Mucosa of stomach (tissue), 1 donor: ENCODE results near the gene F12.

Experiments
- H3K27me3 ChIP-seq: one replicate; pipeline ENCODE4 v1.7.0; 2013; ENCODE audit warnings: mild to moderate bottlenecking, low read length; ENCODE audit not compliant: control insufficient read depth, insufficient read depth
- H3K36me3 ChIP-seq: one replicate; pipeline ENCODE4 v1.7.0; 2013; ENCODE audit warnings: low read length; ENCODE audit not compliant: control insufficient read depth, insufficient read depth
- H3K4me1 ChIP-seq: one replicate; pipeline ENCODE4 v1.7.0; 2013; ENCODE audit warnings: mild to moderate bottlenecking, low read length; ENCODE audit not compliant: control insufficient read depth, insufficient read depth
- H3K4me3 ChIP-seq: one replicate; pipeline ENCODE4 v1.7.0; 2013; ENCODE audit warnings: low read length
- H3K9ac ChIP-seq: one replicate; pipeline ENCODE4 v1.7.0; 2013; ENCODE audit warnings: mild to moderate bottlenecking, low read length, moderate library complexity
- H3K9me3 ChIP-seq: one replicate; pipeline ENCODE4 v1.7.0; 2013; ENCODE audit warnings: mild to moderate bottlenecking, low read length, moderate library complexity; ENCODE audit not compliant: control insufficient read depth
- donor health status: Pancreatic carcinoma.

Gene F12

DNA sequence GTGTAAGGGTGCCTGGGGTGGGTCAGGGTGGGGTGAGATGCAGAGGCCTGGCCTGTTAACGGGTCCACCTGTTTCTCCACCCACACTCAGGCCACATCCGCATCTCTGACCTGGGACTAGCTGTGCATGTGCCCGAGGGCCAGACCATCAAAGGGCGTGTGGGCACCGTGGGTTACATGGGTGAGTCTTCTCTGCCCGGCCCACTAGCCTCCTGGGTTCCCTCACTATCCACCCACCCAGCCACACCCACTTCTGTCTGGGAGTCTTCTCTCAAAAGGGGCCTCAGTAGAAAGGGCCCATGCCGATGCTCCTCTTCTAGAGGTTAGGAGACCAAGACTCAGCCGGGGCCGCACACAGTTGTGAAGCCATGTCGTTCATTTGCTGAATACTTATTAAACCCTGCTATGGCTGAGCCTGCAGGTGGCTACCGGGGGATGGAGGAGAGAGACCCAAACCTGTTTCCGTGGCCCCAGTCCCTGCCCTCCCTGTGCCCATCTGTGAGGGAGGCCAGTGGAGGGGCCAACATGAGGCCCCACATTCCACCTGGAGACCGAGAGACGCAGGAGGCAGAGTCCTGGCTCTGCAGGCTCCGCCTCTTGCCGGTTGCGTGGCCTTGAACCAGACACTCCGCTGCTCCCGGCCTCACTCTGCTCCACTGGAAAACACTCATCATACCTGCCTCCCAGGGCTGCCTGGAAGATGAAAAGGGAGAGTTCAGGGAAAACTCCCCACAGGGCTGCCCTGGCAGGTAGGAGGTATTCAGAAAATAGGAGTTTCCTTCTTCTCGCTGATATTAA lies 25.8 kb upstream of the F12 start:
- Histone ChIP-seq H3K9me3 (no peaks in the 10 kb centered on the region), H3K36me3 (peaks cover 19% of the 10 kb centered on the region), H3K4me1 (peaks cover 9% of the 10 kb centered on the region), H3K27me3 (no peaks in the 10 kb centered on the region), H3K4me3 (no peak overlapping the region), H3K9ac (no peak overlapping the region)

DNA sequence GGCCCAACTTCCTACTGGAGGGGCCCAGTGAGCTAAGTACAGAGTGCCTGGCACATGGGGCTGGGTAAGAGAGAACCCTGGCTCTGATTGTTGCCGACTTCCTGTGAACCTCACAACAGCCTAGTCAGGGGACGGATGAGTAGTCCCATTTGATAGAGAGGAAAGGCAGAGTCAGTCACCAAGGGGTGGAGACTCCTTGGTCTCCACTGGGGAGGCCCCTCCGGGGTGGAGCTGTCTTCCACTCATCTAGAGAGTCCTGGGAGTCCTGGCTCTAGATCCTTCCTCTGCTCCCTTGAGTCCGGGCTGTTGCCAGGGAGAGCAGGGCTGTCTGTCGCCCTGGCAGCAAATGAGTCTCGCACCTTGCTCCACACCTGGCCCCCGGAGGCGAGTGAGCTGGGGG lies 25.1 kb upstream of the F12 start:
- Histone ChIP-seq H3K4me3 (no peak overlapping the region), H3K9me3 (no peaks in the 10 kb centered on the region), H3K9ac (no peak overlapping the region), H3K27me3 (no peaks in the 10 kb centered on the region), H3K36me3 (peaks cover 19% of the 10 kb centered on the region), H3K4me1 (peaks cover 14% of the 10 kb centered on the region)

DNA sequence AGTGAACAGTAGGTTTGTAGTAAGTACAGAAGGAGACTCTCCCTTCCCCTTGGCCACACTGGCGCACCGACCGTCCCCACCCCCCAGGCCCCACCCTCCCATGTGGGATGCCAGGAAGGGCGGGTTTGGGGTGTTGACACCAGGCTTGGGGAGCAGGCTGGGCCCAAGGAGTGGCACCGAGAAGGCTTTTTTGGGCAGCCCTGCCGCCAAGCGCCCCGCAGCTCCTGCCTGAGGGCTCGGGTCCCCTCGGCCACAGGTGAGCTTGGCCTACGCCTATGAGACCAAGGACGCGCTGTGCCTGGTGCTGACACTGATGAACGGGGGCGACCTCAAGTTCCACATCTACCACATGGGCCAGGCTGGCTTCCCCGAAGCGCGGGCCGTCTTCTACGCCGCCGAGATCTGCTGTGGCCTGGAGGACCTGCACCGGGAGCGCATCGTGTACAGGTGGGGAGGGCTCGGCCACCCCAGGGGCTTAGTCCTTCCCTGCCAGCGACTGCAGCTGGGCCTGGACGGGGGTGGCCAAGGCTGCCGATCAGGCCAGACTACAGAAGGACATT lies 24.4 kb upstream of the F12 start:
- H3K9me3 ChIP-seq: no peaks in the 10 kb centered on the region
- no peak overlapping the region for H3K9ac ChIP-seq
- peaks cover 19% of the 10 kb centered on the region for H3K36me3 ChIP-seq
- no peak overlapping the region for H3K4me3 ChIP-seq
- no peaks in the 10 kb centered on the region for H3K27me3 ChIP-seq
- peaks cover 14% of the 10 kb centered on the region for H3K4me1 ChIP-seq

DNA sequence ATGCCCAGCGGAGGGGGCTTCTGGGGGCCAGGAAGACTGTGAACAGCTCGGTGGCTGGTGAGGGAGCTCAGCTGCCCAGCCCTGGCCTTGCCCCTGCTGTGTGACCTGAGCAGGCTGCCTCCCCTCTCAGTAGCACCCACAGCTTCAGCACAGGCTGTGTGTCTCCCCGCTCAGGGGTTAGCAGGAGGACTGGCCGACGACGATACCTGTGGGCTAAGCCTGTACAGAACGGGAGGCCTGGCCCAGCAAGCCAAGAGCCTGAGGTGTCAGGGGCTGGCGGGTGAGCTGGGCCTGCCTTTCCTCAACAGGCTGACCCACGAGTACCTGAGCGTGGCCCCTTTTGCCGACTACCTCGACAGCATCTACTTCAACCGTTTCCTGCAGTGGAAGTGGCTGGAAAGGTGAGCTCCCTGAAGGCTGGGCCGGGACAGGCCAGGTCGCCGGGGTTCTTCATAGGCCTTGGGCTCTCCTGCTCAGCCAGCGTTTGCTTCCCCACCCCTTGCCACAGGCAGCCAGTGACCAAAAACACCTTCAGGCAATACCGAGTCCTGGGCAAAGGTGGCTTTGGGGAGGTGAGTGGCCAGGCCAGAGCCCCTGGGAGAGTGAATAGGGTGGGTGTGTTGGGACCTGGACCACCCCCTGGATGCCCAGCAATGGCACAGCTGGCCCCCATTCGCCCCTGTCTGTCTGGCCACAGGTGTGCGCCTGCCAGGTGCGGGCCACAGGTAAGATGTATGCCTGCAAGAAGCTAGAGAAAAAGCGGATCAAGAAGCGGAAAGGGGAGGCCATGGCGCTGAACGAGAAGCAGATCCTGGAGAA lies 23.7 kb upstream of the F12 start:
- Histone ChIP-seq H3K27me3 (no peaks in the 10 kb centered on the region), H3K9me3 (no peaks in the 10 kb centered on the region), H3K9ac (no peak overlapping the region), H3K4me3 (no peak overlapping the region), H3K36me3 (peaks cover 19% of the 10 kb centered on the region), H3K4me1 (peaks cover 17% of the 10 kb centered on the region)

DNA sequence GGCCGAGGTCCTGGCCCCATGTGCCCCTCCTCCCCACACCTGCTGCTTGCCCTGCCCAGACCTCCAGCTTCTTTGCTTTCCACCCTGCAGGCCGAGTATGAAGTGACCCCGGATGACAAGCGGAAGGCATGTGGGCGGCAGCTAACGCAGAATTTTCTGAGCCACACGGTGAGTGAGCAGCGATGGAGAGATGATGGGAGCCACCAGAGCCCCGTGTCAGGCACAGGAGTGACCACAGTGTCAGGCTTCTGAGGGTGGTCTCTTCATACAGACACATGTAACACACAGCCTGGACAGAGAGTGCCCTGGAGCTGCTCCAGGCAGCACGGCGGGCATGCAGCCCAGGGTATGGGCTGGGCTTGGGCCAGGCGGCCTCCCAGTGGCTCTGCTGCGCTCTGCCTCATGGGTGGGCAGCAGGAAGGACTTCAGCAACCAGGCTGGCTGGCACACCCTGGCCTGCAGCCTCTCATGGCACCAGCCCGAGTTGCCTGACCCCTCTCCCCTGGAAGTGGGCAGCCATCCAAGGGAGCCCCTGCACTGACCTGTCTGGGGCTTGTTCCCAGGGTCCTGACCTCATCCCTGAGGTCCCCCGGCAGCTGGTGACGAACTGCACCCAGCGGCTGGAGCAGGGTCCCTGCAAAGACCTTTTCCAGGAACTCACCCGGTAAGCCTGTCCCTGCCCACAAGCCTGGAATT lies 22.9 kb upstream of the F12 start:
- H3K4me1 ChIP-seq: peaks cover 25% of the 10 kb centered on the region
- H3K4me3 ChIP-seq: no peak overlapping the region
- peaks cover 19% of the 10 kb centered on the region for H3K36me3 ChIP-seq
- no peak overlapping the region for H3K9ac ChIP-seq
- no peaks in the 10 kb centered on the region for H3K9me3 ChIP-seq
- no peaks in the 10 kb centered on the region for H3K27me3 ChIP-seq

DNA sequence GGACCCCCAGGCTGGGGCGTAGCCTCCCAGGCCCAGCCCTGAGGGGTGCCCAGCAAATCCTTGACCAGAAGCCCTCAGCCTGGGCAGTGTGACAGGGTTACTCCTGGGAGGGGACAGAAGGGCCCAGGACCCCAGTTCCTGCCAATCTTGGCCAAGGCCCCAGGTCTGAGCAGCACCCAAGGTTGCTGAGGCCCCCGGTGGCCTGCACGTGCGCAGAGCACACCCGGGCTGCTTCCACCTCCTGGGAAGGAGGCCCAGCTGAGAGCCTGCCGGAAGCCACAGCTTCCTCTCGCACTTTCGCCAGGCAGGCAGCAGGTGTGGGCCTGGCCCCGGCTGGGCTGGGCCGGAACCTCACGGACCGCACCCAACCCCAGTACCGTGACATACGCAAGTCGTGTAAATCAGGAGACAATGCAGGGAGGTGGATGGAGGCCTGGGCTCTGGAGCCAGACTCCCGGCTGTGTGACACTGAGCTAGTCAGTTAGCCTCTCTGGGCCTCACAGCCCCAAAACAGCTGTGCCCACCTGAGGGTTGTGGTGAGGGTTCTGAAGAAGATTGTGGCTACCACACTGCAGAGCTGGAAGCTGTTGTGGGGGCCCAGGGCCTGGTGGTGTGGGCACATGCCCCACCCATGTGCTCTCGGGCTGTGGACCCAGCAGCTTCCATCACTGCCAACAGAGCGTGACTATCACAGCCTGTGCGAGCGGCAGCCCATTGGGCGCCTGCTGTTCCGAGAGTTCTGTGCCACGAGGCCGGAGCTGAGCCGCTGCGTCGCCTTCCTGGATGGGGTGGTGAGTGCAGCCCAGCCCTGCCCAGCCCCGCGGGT lies 22.2 kb upstream of the F12 start:
- Histone ChIP-seq H3K9me3 (no peaks in the 10 kb centered on the region), H3K4me1 (peaks cover 28% of the 10 kb centered on the region), H3K9ac (no peak overlapping the region), H3K36me3 (peaks cover 19% of the 10 kb centered on the region), H3K4me3 (no peak overlapping the region), H3K27me3 (no peaks in the 10 kb centered on the region)

DNA sequence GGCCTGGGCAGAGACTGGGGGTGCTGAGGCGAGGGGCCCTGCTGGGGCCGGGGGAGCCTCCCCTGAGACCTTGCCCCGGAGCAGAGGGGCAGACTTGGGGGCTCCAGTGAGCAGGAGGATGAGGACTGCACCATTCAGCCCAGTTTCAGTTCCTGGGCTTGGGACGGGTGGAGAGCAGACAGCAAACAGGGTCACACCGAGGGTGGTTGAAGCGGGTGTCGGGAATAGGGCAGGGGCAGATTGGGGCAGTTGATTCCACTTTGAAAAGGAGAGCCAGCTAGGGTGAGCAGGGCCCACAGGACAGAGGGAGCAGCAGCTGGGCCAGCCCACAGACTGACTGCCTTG lies 21.6 kb upstream of the F12 start:
- no peaks in the 10 kb centered on the region for H3K27me3 ChIP-seq
- no peak overlapping the region for H3K4me3 ChIP-seq
- peaks cover 28% of the 10 kb centered on the region for H3K4me1 ChIP-seq
- H3K9me3 ChIP-seq: no peaks in the 10 kb centered on the region
- peaks cover 19% of the 10 kb centered on the region for H3K36me3 ChIP-seq
- no peak overlapping the region for H3K9ac ChIP-seq

DNA sequence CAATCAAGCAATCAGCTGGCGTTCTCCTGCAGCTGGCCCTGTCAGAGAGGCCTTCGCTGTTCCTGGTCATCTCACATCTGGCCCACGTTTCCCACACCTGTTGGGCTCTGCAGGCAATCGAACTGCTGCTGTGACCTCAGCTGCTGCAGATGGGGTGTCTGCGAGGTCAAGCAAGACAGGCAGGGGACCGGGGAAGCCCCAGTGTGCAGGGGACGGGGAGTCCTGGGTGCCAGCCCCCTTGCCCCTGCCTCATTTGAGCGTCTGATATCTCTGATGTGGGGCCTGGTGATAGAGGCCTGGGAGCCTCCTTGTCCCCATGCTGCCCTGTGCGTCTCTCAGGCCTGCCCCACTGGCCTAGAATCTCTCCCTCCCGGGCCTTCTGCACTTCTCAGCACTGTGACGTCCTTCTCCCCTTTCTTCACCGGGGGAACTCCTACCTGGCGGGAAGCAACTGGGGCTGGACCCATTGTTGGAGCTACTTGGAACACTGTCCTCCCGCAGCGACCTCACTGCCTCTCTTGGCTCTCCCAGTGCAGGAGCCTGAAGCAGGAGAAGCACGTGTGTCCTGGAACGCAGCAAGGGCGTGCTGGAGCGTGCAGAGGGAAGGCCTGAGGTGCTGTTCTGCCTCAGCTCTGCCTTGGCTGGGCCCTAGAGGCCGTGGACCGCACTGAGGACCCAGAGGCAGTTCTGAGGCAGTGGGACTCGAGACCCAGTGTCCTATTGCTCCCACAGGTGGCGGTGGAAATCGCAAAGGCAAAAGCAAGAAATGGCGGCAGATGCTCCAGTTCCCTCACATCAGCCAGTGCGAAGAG lies 21.0 kb upstream of the F12 start:
- H3K9ac ChIP-seq: no peak overlapping the region
- no peaks in the 10 kb centered on the region for H3K27me3 ChIP-seq
- H3K9me3 ChIP-seq: no peaks in the 10 kb centered on the region
- H3K36me3 ChIP-seq: peaks cover 19% of the 10 kb centered on the region
- H3K4me1 ChIP-seq: peaks cover 33% of the 10 kb centered on the region
- H3K4me3 ChIP-seq: no peak overlapping the region

DNA sequence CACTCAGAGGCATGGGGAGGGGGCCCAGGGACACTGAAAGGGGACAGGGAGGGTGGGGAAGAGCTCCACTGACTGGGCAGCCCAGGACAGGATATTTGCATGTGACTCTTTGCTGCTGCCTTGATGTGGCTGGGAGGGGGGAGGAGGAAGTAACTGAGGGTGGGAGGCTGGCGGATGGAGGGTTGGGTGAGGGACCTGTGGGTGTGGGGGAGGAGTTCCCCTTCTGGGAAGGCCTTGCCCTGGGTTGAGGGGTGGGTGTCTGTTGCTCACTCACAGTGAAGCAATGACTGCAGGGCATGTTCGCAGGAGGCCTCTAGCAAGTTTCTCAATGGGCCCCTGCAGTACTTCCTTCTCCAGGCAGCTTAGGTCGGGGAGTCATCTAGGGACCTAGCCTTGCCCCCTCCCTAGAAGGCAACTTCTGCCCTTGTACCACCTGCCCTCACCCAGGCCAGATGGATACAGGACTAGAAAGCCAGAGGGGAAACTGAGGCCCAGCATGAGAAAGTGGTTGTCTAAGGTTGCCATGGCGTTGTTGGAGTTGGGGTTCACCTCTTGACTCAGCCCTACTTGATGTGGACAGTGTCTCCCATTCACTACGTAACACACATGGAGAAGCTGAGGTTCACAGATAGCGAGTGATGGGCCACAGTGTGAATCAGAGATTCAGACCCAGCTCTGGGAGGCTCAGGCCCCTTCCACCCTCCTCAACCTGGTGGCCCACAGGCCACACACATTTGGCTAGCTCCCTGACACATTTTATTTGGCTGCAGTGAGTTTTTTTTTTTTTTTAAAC lies 20.1 kb upstream of the F12 start:
- H3K9me3 ChIP-seq: no peaks in the 10 kb centered on the region
- H3K9ac ChIP-seq: peak overlapping the region; percentile 1
- no peak overlapping the region for H3K4me3 ChIP-seq
- H3K27me3 ChIP-seq: no peaks in the 10 kb centered on the region
- H3K36me3 ChIP-seq: peaks cover 10% of the 10 kb centered on the region
- H3K4me1 ChIP-seq: peaks cover 37% of the 10 kb centered on the region

DNA sequence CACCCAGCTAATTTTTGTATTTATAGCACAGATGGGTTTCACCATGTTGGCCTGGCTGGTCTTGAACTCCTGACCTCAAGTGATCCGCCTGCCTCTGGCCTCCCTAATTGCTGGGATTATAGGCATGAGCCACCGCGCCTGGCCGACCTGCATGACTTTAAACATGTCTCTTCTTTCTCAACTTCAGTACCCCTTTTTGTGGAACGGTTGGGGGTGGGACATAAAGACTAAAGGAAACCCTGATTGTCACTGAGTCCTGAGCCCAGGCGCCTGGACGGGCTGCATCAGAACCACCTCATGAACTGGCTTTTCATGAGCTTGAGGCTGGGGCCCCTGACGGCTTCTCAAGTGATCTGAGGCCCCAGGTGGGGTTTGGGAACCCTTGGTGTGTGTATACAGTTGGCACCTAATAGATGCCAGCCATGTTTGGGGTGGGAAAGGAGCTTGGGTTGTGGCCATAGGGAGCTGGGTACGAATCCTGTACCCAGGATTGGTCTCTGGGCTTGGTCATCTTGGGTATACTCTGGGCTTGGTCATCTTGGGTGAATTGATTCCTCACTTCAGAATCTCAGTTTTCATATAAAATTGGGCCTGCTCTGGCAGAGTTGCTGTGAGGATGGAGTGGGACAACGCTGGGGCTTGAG lies 19.3 kb upstream of the F12 start:
- H3K4me3 ChIP-seq: no peak overlapping the region
- H3K9ac ChIP-seq: no peak overlapping the region
- H3K4me1 ChIP-seq: peaks cover 37% of the 10 kb centered on the region
- peaks cover 3% of the 10 kb centered on the region for H3K36me3 ChIP-seq
- H3K27me3 ChIP-seq: no peaks in the 10 kb centered on the region
- H3K9me3 ChIP-seq: no peaks in the 10 kb centered on the region
